Fibroblast of mammary gland (primary cell): ENCODE results near the gene PCBD2.

ENCODE experiments used
- DNase-seq: peaks from one replicate; pipeline ENCODE4 v3.0.0-alpha.2; 2010; ENCODE audit warnings: low read depth
- H3K4me3 ChIP-seq: 2 replicates; pipeline ENCODE4 v1.5.1; 2011; ENCODE audit warnings: low read depth, mild to moderate bottlenecking, low read length, moderate library complexity; ENCODE audit not compliant: control insufficient read depth
- CTCF ChIP-seq: conservative IDR thresholded peaks from 2 replicates; pipeline ENCODE4 v1.5.1; 2011; ENCODE audit warnings: low read depth, low read length, inconsistent platforms; ENCODE audit not compliant: control insufficient read depth, insufficient read depth

The PCBD2 gene

GRCh38 chr5:134949316-134949715 lies 44.4 kb downstream of the PCBD2 start:
- H3K4me3 ChIP-seq, result no peak overlapping the region
- DNase-seq, result peak; percentile 5
- TF ChIP-seq CTCF, result no peak

- no peak for DNase-seq
- no peak for TF ChIP-seq CTCF
- H3K4me3 ChIP-seq, result no peak overlapping the region
These were observed 53.1 kb downstream of the PCBD2 start for GRCh38 chr5:134957920-134958608.

- no peak for TF ChIP-seq CTCF
- H3K4me3 ChIP-seq, result no peak overlapping the region
- no peak for DNase-seq
These were observed 53.8 kb downstream of the PCBD2 start for GRCh38 chr5:134958755-134959154.

GRCh38 chr5:134963098-134963497 lies 58.2 kb downstream of the PCBD2 start:
- TF ChIP-seq CTCF, result no peak
- no peak for DNase-seq
- no peak overlapping the region for H3K4me3 ChIP-seq

- no peak for TF ChIP-seq CTCF
- DNase-seq, result no peak
- H3K4me3 ChIP-seq, result no peak overlapping the region
These were observed 59.7 kb downstream of the PCBD2 start for GRCh38 chr5:134964359-134965270.

- H3K4me3 ChIP-seq, result no peak overlapping the region
- no peak for DNase-seq
- TF ChIP-seq CTCF, result no peak
These were observed 60.4 kb downstream of the PCBD2 start for GRCh38 chr5:134965271-134965825.
